HEK293T (cell line): ENCODE data around the gene FAM236D.
"Not testable (repeated sequence)": the region's sequence is repeated elsewhere in the genome, so short reads cannot be mapped to it uniquely, and the experiment has no call there.

Experiments
- BHLHE40 ChIP-seq: fragments of 450-650 bp; IDR thresholded peaks from 2 replicates; pipeline ENCODE4 v1.6.1; 2016; ENCODE audit warnings: mild to moderate bottlenecking, moderate library complexity, borderline replicate concordance
- FOXA1 ChIP-seq: fragments of 450-650 bp; IDR thresholded peaks from 2 replicates; pipeline ENCODE4 v1.6.1; 2016; ENCODE audit warnings: mild to moderate bottlenecking
- FOXM1 ChIP-seq: fragments of 450-650 bp; IDR thresholded peaks from 2 replicates; pipeline ENCODE4 v1.6.1; 2017; ENCODE audit warnings: mild to moderate bottlenecking, borderline replicate concordance
- L3MBTL2 ChIP-seq: fragments of 450-650 bp; conservative IDR thresholded peaks from 2 replicates; pipeline ENCODE4 v1.6.1; 2016; ENCODE audit warnings: mild to moderate bottlenecking
- NFRKB ChIP-seq: fragments of 450-650 bp; IDR thresholded peaks from 2 replicates; pipeline ENCODE4 v1.6.1; 2016; ENCODE audit warnings: mild to moderate bottlenecking, moderate library complexity
- SP1 ChIP-seq: fragments of 450-650 bp; IDR thresholded peaks from 2 replicates; pipeline ENCODE4 v1.6.1; 2017
- SUZ12 ChIP-seq: fragments of 450-650 bp; IDR thresholded peaks from 2 replicates; pipeline ENCODE4 v1.6.1; 2016; ENCODE audit warnings: mild to moderate bottlenecking
- ZNF384 ChIP-seq: fragments of 450-650 bp; IDR thresholded peaks from 2 replicates; pipeline ENCODE4 v1.6.1; 2016
- TF ChIP-seq, protein P1 (sequence below): fragments of 450-650 bp; IDR thresholded peaks from 2 replicates; pipeline ENCODE4 v1.6.1; 2016

DNA sequence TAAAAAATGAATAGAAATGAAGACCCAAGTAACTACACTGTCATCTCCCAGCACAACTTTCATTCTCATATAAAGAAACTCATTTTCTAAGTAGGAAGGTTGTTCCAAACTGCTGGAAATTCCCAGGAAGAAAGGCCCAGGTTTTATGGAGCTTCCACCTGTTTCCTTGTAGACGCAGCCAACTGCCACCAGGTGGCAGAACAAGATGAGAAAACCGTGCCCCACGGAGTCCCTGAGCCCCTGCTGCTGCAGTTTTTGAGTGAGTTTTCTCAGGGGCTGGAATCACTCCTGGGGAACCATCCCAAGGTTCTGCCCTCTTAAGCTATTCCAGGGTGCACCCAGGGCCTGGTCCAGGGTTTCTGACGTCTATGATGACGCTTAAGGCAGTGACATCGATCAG is 24.0 kb downstream of the FAM236D start:
- TF ChIP-seq FOXA1, BHLHE40, NFRKB, SUZ12, SP1, L3MBTL2, ZNF384, FOXM1: not testable (repeated sequence)
- TF ChIP-seq, protein P1, sequence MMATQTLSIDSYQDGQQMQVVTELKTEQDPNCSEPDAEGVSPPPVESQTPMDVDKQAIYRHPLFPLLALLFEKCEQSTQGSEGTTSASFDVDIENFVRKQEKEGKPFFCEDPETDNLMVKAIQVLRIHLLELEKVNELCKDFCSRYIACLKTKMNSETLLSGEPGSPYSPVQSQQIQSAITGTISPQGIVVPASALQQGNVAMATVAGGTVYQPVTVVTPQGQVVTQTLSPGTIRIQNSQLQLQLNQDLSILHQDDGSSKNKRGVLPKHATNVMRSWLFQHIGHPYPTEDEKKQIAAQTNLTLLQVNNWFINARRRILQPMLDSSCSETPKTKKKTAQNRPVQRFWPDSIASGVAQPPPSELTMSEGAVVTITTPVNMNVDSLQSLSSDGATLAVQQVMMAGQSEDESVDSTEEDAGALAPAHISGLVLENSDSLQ = not testable (repeated sequence)
